Lower lobe of right lung (tissue), 2 donors: Measurements from ENCODE around the gene CTDSPL. TPM values are rescaled to one million over a fixed set of nuclear protein-coding genes. Genes with fewer than 3 reads are reported as not detected.

ENCODE experiments used
- ATAC-seq, 2 donors: fragments of 200-7000 bp; cut with Tn5 transposase; one replicate each; pipeline ENCODE4 v1.9.1; 2020 to 2022; ENCODE audit warnings: mild to moderate bottlenecking in 2 of 2, moderate library complexity in 2 of 2
- DNase-seq: peaks from one replicate; pipeline ENCODE4 v3.0.0-alpha.2; 2020
- H3K27ac ChIP-seq: fragments of 200-600 bp; one replicate; pipeline ENCODE4 v1.8.0; 2022
- H3K27me3 ChIP-seq: fragments of 200-600 bp; one replicate; pipeline ENCODE4 v1.8.0; 2022; ENCODE audit warnings: low read depth
- H3K36me3 ChIP-seq: fragments of 200-600 bp; one replicate; pipeline ENCODE4 v1.8.0; 2022; ENCODE audit warnings: mild to moderate bottlenecking
- H3K4me1 ChIP-seq: fragments of 200-600 bp; one replicate; pipeline ENCODE4 v1.8.0; 2022
- H3K4me3 ChIP-seq: fragments of 200-600 bp; one replicate; pipeline ENCODE4 v1.8.0; 2022; ENCODE audit warnings: mild to moderate bottlenecking
- H3K9me3 ChIP-seq: fragments of 200-600 bp; one replicate; pipeline ENCODE4 v1.8.0; 2022
- intact Hi-C: fragments of 100-400 bp; cut with DNase I; formaldehyde crosslinking; loops from one replicate; pipeline ENCODE4 v1.11.0; 2022
- total RNA-seq: library from RNA; stranded (reverse); fragmentation: NEBNext Ultra II Directional; extraction: Animal tissue kit (Norgen Biotek cat#: 25700); gene quantifications from one replicate; pipeline ENCODE4 v1.2.1, GENCODE V29; 2021
- TF ChIP-seq, protein P1 (sequence below): fragments of 200-600 bp; IDR thresholded peaks from one replicate; pipeline ENCODE4 v1.8.0; 2022; ENCODE audit warnings: antibody characterized with exemption, mild to moderate bottlenecking
- donor health status: DM: no; HTN: yes; CAD: no; lungs with severe emphysema.

CTDSPL gene
- total RNA-seq, 1 donor from 2014 or later, result 60.3 TPM

GRCh38 chr3:37867144-37867543, 5.5 kb downstream of the CTDSPL start:
- Histone ChIP-seq H3K27me3 (no peaks in the 10 kb centered on the region), H3K27ac (no peak overlapping the region), H3K36me3 (no peaks in the 10 kb centered on the region), H3K9me3 (peaks cover 9% of the 10 kb centered on the region), H3K4me1 (peaks cover 7% of the 10 kb centered on the region), H3K4me3 (no peak overlapping the region)
- ATAC-seq, result no peak
- intact Hi-C loops, result no loop called here
- no peak for DNase-seq
- TF ChIP-seq, protein P1, sequence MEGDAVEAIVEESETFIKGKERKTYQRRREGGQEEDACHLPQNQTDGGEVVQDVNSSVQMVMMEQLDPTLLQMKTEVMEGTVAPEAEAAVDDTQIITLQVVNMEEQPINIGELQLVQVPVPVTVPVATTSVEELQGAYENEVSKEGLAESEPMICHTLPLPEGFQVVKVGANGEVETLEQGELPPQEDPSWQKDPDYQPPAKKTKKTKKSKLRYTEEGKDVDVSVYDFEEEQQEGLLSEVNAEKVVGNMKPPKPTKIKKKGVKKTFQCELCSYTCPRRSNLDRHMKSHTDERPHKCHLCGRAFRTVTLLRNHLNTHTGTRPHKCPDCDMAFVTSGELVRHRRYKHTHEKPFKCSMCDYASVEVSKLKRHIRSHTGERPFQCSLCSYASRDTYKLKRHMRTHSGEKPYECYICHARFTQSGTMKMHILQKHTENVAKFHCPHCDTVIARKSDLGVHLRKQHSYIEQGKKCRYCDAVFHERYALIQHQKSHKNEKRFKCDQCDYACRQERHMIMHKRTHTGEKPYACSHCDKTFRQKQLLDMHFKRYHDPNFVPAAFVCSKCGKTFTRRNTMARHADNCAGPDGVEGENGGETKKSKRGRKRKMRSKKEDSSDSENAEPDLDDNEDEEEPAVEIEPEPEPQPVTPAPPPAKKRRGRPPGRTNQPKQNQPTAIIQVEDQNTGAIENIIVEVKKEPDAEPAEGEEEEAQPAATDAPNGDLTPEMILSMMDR, result no peak

GRCh38 chr3:37871858-37872257, 10.2 kb downstream of the CTDSPL start:
- Histone ChIP-seq H3K9me3 (peaks cover 9% of the 10 kb centered on the region), H3K4me3 (no peak overlapping the region), H3K4me1 (no peaks in the 10 kb centered on the region), H3K27ac (no peak overlapping the region), H3K36me3 (no peaks in the 10 kb centered on the region), H3K27me3 (no peaks in the 10 kb centered on the region)
- intact Hi-C loops, result no loop called here
- DNase-seq (no peak), ATAC-seq (no peak)
- TF ChIP-seq, protein P1, result no peak

- Histone ChIP-seq H3K27me3 (no peaks in the 10 kb centered on the region), H3K4me1 (no peaks in the 10 kb centered on the region), H3K36me3 (no peaks in the 10 kb centered on the region), H3K4me3 (no peak overlapping the region), H3K27ac (no peak overlapping the region), H3K9me3 (peaks cover 9% of the 10 kb centered on the region)
- no peak for ATAC-seq
- DNase-seq, result no peak
- TF ChIP-seq, protein P1, result no peak
- intact Hi-C loops, result no loop called here
Observed at GRCh38 chr3:37872413-37873160, 10.9 kb downstream of the CTDSPL start.

- Histone ChIP-seq H3K9me3 (peaks cover 8% of the 10 kb centered on the region), H3K27me3 (no peaks in the 10 kb centered on the region), H3K27ac (no peak overlapping the region), H3K4me1 (peaks cover 23% of the 10 kb centered on the region), H3K4me3 (no peak overlapping the region), H3K36me3 (no peaks in the 10 kb centered on the region)
- ATAC-seq, result no peak
- intact Hi-C loops, result no loop called here
- no peak for DNase-seq
- TF ChIP-seq, protein P1, result no peak
Observed at GRCh38 chr3:37876279-37876678, 14.6 kb downstream of the CTDSPL start.

- ATAC-seq (no peak), DNase-seq (no peak)
- H3K27me3 ChIP-seq, result no peaks in the 10 kb centered on the region
- TF ChIP-seq, protein P1, result no peak
- no peaks in the 10 kb centered on the region for H3K36me3 ChIP-seq
- intact Hi-C loops, result no loop called here
- H3K4me1 ChIP-seq, result peaks cover 62% of the 10 kb centered on the region
- H3K27ac ChIP-seq, result no peak overlapping the region
- no peak overlapping the region for H3K4me3 ChIP-seq
- no peaks in the 10 kb centered on the region for H3K9me3 ChIP-seq
Observed at GRCh38 chr3:37882711-37883110, 21.0 kb downstream of the CTDSPL start.
